ENCODE results near the gene NCKAP5.

NCKAP5 gene

GRCh38 chr2:133452583-133452982 is 115.7 kb downstream of the NCKAP5 start:
- no peak for DNase-seq

GRCh38 chr2:133452146-133452545 is 116.1 kb downstream of the NCKAP5 start:
- DNase-seq, result no peak

GRCh38 chr2:133448195-133448594 is 120.1 kb downstream of the NCKAP5 start:
- DNase-seq, result no peak

- DNase-seq, result no peak
Observed at GRCh38 chr2:133447303-133447702, 121.0 kb downstream of the NCKAP5 start.

- DNase-seq, result no peak
Observed at GRCh38 chr2:133444465-133444864, 123.8 kb downstream of the NCKAP5 start.

GRCh38 chr2:133442393-133442792 is 125.9 kb downstream of the NCKAP5 start:
- peak; percentile 65 for DNase-seq

GRCh38 chr2:133439565-133439920 is 128.7 kb downstream of the NCKAP5 start:
- no peak for DNase-seq

- DNase-seq, result no peak
Observed at GRCh38 chr2:133438848-133439564, 129.3 kb downstream of the NCKAP5 start.

- no peak for DNase-seq
Observed at GRCh38 chr2:133438026-133438425, 130.2 kb downstream of the NCKAP5 start.

- no peak for DNase-seq
Observed at GRCh38 chr2:133437492-133437891, 130.8 kb downstream of the NCKAP5 start.

GRCh38 chr2:133434959-133435668 is 133.1 kb downstream of the NCKAP5 start:
- DNase-seq, result no peak

- no peak for DNase-seq
Observed at GRCh38 chr2:133433455-133434451, 134.5 kb downstream of the NCKAP5 start.

GRCh38 chr2:133432778-133433177 is 135.5 kb downstream of the NCKAP5 start:
- no peak for DNase-seq

GRCh38 chr2:133431289-133431688 is 137.0 kb downstream of the NCKAP5 start:
- peak; percentile 64 for DNase-seq

GRCh38 chr2:133426791-133427190 is 141.5 kb downstream of the NCKAP5 start:
- DNase-seq, result no peak

- DNase-seq, result no peak
Observed at GRCh38 chr2:133425612-133426011, 142.7 kb downstream of the NCKAP5 start.

- peak; percentile 62 for DNase-seq
Observed at GRCh38 chr2:133424876-133425275, 143.4 kb downstream of the NCKAP5 start.

GRCh38 chr2:133422931-133423351 is 145.3 kb downstream of the NCKAP5 start:
- DNase-seq, result no peak

- peak; percentile 67 for DNase-seq
Observed at GRCh38 chr2:133421516-133422324, 146.5 kb downstream of the NCKAP5 start.

- DNase-seq, result no peak
Observed at GRCh38 chr2:133420788-133421187, 147.5 kb downstream of the NCKAP5 start.

- no peak for DNase-seq
Observed at GRCh38 chr2:133418671-133419070, 149.6 kb downstream of the NCKAP5 start.

- no peak for DNase-seq
Observed at GRCh38 chr2:133418021-133418420, 150.2 kb downstream of the NCKAP5 start.
